Progenitor cell of endocrine pancreas (in vitro differentiated cells): ENCODE measurements around the gene CCDC178. TPM values are rescaled to one million over a fixed set of nuclear protein-coding genes. Genes with fewer than 3 reads are reported as not detected.

ENCODE experiments used
- DNase-seq: peaks from one replicate; pipeline ENCODE4 v3.0.0; 2021; ENCODE audit warnings: low spot score; ENCODE audit not compliant: unreplicated experiment
- H3K27ac Mint-ChIP-seq: 2 replicates; pipeline ENCODE4 v1.8.0; 2021; ENCODE audit warnings: mild to moderate bottlenecking, moderate library complexity, mixed read lengths
- H3K27me3 Mint-ChIP-seq: 2 replicates; pipeline ENCODE4 v1.8.0; 2021; ENCODE audit warnings: mixed read lengths
- H3K36me3 Mint-ChIP-seq: 2 replicates; pipeline ENCODE4 v1.8.0; 2022; ENCODE audit warnings: mixed read lengths; ENCODE audit not compliant: insufficient read depth
- H3K4me1 Mint-ChIP-seq: 2 replicates; pipeline ENCODE4 v1.8.0; 2021; ENCODE audit warnings: low read depth, mixed read lengths
- H3K4me3 Mint-ChIP-seq: 2 replicates; pipeline ENCODE4 v1.8.0; 2021; ENCODE audit warnings: low read depth, mild to moderate bottlenecking, moderate library complexity, mixed read lengths
- H3K9me3 Mint-ChIP-seq: 2 replicates; pipeline ENCODE4 v1.8.0; 2021; ENCODE audit warnings: low read depth, mixed read lengths
- total RNA-seq: library from RNA; stranded (reverse); gene quantifications from 2 replicates; pipeline ENCODE4 v1.2.1, GENCODE V29; 2021
- TF ChIP-seq, protein P1 (sequence below): fragments of 200-600 bp; sonication (generic); IDR thresholded peaks from one replicate; pipeline ENCODE4 v1.5.0; 2021; ENCODE audit warnings: antibody characterized with exemption, mild to moderate bottlenecking; ENCODE audit not compliant: unreplicated experiment

CCDC178 gene
- total RNA-seq, 1 donor from 2014 or later, result not detected

DNA sequence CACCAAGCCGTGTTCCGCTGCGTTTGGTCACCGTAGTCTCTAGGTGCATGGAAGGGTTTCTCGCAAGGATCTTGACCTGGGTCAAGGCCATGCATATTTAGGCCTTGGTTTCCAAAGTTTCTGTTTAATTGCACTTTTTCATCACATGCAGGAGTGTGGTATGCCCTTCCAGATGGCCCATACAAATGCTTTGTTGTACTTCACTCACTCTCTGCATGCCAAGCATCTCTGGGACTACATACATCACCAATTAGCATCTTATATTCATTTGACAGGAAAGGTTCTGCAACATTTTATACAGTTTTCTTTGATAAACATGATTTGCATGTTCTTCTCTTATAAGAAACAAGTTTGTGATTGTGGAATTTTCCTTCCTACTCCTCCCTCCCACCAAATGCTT, 534.9 kb downstream of the CCDC178 start:
- H3K36me3 Mint-ChIP-seq, result peaks cover 1% of the 10 kb centered on the region
- no peak overlapping the region for H3K4me3 Mint-ChIP-seq
- TF ChIP-seq, protein P1, sequence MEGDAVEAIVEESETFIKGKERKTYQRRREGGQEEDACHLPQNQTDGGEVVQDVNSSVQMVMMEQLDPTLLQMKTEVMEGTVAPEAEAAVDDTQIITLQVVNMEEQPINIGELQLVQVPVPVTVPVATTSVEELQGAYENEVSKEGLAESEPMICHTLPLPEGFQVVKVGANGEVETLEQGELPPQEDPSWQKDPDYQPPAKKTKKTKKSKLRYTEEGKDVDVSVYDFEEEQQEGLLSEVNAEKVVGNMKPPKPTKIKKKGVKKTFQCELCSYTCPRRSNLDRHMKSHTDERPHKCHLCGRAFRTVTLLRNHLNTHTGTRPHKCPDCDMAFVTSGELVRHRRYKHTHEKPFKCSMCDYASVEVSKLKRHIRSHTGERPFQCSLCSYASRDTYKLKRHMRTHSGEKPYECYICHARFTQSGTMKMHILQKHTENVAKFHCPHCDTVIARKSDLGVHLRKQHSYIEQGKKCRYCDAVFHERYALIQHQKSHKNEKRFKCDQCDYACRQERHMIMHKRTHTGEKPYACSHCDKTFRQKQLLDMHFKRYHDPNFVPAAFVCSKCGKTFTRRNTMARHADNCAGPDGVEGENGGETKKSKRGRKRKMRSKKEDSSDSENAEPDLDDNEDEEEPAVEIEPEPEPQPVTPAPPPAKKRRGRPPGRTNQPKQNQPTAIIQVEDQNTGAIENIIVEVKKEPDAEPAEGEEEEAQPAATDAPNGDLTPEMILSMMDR, result no peak
- H3K27ac Mint-ChIP-seq, result no peak overlapping the region
- H3K27me3 Mint-ChIP-seq, result peaks cover 3% of the 10 kb centered on the region
- H3K9me3 Mint-ChIP-seq, result peaks cover 3% of the 10 kb centered on the region
- no peak for DNase-seq
- peaks cover 5% of the 10 kb centered on the region for H3K4me1 Mint-ChIP-seq

DNA sequence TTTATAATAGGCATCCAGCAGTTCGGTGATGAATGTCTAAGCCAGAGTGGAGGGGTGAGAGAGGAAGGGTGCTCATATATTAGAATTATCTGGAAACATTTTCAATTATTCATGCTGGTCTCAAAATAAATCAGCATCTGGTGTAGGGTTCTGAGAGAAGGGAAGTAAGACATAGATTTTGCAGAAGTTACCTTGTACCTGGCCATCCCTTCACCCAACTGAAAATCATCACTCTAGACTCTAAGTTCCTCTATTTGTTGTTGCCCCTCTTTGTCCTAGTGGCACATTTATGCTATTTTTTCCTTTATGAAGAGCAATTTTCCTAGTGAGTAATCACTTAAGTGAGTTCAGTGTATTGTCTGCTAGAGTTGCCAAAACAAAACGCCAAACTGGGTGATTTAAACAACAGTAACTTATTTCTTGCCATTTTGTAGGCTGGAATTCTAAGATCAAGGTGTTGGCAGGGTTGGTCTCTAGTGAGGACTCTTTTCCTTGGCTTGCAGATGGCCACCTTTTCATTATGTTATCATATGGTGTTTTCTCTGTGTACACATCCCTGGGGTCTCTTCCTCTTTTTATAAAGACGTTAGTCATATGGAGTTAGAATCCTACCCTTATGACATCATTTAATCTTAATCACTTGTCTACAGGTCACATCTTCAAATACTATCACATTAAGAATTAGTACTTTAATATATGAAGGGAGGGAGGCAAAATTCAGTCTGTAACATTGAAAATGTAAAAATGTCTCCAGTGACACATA, 537.8 kb downstream of the CCDC178 start:
- H3K27me3 Mint-ChIP-seq, result peaks cover 3% of the 10 kb centered on the region
- DNase-seq, result no peak
- H3K4me1 Mint-ChIP-seq, result peaks cover 5% of the 10 kb centered on the region
- H3K9me3 Mint-ChIP-seq, result peaks cover 7% of the 10 kb centered on the region
- H3K4me3 Mint-ChIP-seq, result no peak overlapping the region
- TF ChIP-seq, protein P1, result no peak
- H3K27ac Mint-ChIP-seq, result no peak overlapping the region
- H3K36me3 Mint-ChIP-seq, result peaks cover 5% of the 10 kb centered on the region

DNA sequence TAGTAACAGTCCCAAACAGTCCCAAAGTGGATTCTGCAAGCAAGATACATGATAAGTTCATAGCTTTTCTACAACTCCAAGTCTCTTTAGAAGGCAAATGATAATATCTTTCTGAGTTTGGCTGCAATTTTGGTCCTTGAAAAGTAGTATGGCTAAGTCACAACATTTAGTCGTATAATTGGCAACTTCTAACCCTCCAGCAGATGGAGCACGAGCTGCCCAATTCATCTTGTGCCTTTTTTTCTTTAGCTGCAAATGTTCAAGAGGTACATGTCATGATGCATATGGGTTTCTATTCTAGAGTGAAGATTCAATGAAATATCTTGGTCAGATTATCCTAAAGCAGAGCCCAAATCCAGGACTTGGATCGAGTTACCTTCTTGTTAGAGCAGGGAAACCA, 540.7 kb downstream of the CCDC178 start:
- TF ChIP-seq, protein P1, result no peak
- peaks cover 6% of the 10 kb centered on the region for H3K36me3 Mint-ChIP-seq
- no peak overlapping the region for H3K27ac Mint-ChIP-seq
- no peak overlapping the region for H3K4me3 Mint-ChIP-seq
- no peak for DNase-seq
- H3K9me3 Mint-ChIP-seq, result peaks cover 12% of the 10 kb centered on the region
- H3K4me1 Mint-ChIP-seq, result peaks cover 3% of the 10 kb centered on the region
- no peaks in the 10 kb centered on the region for H3K27me3 Mint-ChIP-seq

DNA sequence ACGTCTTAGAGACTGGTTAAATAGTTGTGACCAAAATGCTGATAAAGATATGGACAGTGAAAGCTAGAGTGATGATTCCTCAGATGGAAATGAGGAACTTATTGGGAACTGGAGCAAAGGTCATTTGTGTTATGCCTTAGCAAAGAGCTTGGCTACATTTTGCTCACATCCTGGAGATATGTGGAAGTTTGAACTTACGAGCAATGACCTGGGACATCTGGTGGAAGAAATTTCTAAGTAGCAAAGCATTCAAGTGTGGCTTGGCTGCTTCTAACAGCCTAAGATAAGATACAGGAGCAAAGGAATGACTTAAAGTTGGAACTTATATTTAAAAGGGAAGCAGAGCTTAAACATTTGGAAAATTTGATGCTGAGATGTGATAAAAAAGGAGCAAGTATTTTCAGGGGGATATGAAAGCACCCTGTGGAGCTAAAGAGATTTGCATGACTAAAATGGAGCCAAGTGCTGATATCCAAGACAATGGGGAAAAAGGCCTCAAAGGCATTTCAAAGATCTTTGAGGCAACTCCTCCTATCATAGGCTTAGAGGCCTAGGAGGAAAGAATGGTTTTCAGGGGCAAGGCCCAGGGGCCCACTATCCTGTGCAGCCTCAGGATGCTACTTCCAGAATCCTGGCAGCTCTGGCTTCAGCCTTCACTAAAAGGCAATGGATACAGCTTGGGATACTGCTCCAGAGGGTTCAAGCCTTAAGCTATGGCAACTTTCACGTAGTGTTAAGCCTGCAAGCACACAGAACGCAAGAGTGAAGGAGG, 543.6 kb downstream of the CCDC178 start:
- TF ChIP-seq, protein P1, result no peak
- H3K27me3 Mint-ChIP-seq, result no peaks in the 10 kb centered on the region
- no peak overlapping the region for H3K4me3 Mint-ChIP-seq
- H3K9me3 Mint-ChIP-seq, result peaks cover 17% of the 10 kb centered on the region
- peaks cover 6% of the 10 kb centered on the region for H3K36me3 Mint-ChIP-seq
- H3K4me1 Mint-ChIP-seq, result peaks cover 4% of the 10 kb centered on the region
- no peak for DNase-seq
- H3K27ac Mint-ChIP-seq, result no peak overlapping the region

DNA sequence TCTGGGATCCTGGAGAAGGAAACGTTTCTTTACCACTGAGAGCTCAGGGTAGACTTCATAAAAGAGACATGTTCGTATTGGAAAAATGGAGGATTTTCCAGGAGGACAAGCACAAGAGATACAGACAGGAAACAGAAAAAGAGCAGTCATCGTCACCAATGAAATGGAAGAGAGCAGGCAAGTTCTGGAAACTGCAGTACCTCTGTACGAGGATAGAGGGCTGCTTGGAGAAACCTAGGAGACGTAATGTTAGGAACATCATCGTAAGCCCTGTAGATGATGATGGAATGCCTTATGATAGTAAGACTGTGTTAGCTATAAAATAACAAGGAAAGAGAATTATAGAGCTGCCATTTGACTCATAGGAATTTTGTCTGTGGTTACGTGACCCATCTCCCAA, 546.6 kb downstream of the CCDC178 start:
- H3K27me3 Mint-ChIP-seq, result no peaks in the 10 kb centered on the region
- TF ChIP-seq, protein P1, result peak; percentile 23
- H3K36me3 Mint-ChIP-seq, result peaks cover 6% of the 10 kb centered on the region
- H3K4me1 Mint-ChIP-seq, result peaks cover 11% of the 10 kb centered on the region
- peaks cover 17% of the 10 kb centered on the region for H3K9me3 Mint-ChIP-seq
- H3K4me3 Mint-ChIP-seq, result no peak overlapping the region
- DNase-seq, result no peak
- no peak overlapping the region for H3K27ac Mint-ChIP-seq
